Measurements from ENCODE around the gene TTL.

- TF ChIP-seq, protein P1, sequence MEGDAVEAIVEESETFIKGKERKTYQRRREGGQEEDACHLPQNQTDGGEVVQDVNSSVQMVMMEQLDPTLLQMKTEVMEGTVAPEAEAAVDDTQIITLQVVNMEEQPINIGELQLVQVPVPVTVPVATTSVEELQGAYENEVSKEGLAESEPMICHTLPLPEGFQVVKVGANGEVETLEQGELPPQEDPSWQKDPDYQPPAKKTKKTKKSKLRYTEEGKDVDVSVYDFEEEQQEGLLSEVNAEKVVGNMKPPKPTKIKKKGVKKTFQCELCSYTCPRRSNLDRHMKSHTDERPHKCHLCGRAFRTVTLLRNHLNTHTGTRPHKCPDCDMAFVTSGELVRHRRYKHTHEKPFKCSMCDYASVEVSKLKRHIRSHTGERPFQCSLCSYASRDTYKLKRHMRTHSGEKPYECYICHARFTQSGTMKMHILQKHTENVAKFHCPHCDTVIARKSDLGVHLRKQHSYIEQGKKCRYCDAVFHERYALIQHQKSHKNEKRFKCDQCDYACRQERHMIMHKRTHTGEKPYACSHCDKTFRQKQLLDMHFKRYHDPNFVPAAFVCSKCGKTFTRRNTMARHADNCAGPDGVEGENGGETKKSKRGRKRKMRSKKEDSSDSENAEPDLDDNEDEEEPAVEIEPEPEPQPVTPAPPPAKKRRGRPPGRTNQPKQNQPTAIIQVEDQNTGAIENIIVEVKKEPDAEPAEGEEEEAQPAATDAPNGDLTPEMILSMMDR (IDR thresholded peaks at IDR 0.05): no peak
- TF ChIP-seq POLR2A (IDR thresholded peaks at IDR 0.05): no peak
These were observed 30.6 kb upstream of the TTL start for GRCh38 chr2:112451317-112451716.

Data from esophagus squamous epithelium (tissue), 4 donors.